GM19438 (cell line): ENCODE results near the gene VSTM4.

Experiments used
- ATAC-seq: cut with Tn5 transposase; IDR thresholded peaks from one replicate; pipeline ENCODE4 v1.9.1; 2021; ENCODE audit warnings: low read depth; ENCODE audit not compliant: unreplicated experiment

Gene VSTM4

GRCh38 chr10:49096890-49097445 is 18.4 kb downstream of the VSTM4 start:
- ATAC-seq, result no peak

DNA sequence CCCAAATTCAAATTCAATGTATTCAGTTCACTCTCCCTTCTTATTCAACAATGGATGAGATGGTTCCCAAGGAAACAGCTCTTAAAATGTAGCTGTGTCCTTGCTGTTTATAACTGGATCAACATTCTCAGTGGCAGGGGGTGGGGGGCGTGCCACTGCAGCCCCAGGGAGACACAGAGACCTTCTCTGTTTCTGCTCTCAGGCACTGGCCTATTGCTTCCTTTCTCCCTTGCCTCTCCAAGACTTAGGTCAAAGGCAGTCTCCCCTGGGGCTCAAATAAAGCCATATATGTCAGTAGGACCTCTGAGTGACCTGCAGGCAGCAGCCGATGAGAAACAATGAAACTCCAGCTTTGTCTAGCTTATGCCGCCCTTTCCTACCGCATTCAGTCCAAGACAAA is 20.7 kb downstream of the VSTM4 start:
- ATAC-seq, result no peak

DNA sequence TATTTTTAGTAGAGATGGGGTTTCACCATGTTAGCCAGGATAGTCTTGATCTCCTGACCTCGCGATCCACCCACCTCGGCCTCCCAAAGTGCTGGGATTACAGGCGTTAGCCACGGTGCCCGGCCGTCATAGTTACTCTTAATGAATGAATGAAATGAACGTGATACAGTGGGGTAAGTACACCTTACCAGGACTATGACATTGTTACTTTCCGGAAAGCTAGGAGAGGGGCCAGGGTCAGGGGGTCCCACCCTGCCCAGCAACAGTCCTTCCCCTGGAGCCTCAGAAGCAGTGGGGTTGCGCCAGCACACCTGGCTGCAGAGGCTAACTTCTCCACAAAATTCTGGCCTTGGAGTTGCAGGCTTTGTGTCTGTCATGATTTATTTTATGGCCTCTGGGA is 21.4 kb downstream of the VSTM4 start:
- ATAC-seq, result no peak

GRCh38 chr10:49092477-49092876 is 22.8 kb downstream of the VSTM4 start:
- ATAC-seq, result no peak

DNA sequence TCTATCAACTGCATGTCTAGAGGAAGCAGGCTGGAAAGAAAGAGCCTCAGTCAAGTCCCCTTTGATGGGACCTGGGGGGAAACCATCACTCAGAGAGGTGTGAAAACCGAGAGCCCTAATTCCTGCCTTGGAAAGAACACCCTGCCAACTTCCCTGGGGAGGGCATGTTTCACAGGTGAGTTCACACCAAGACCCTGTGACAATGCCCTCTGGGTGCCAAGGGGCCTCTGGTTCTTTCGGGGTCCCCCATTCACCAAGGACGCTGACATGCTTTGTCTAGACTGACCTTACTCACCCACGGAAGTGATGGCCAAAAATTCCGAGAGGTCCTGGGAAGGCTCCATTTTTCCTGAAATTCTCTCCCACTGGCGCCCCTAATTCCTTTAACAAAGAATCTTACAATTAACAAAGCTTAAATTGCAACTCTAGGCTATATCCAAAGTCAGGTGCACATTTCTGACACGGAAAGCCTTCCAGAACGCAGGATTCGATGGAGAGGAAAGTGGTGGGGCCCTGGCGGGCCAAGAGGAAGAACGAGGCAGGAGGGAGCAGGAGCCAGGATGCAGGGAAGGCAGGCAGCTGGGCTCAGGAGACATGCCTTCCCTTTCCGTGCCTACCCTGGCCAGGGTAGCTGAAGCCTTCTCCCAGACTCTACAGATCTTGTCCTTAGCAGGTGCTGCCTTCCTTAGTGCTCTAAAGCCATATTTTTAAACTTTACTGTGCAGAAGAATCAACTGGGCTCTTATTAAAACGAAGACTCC is 23.7 kb downstream of the VSTM4 start:
- no peak for ATAC-seq

DNA sequence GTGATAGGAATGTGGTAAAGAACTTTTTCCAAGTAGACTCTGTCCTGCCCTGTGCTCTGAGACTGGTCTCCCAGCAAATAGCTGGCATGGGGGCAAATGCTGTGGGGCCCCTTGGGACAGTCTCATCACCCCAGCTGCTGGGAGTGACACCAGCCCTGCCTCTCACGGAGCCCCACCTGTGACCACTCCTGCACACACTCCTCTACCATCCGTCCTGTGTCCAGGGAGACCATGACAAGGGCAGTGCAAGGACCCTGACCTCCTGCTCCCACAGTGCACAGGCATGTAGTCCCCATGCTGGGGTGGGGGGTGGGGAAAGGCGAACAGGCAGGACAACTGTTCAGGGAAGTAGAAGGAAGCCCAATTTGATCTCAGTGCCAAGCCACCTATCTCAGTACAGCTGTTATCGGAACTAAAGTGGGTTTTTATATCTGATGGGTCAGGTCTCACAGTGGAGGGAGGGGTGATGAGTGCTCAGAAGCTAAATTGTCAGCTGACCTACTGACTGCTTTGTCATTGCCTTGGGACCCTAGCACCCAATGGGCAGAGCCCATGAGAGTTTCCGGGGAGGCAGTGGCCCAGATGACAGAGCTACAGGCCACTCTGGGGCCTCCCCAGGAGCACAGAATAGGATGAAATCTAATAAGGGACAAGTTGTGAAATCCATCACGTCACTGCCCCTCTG is 24.5 kb downstream of the VSTM4 start:
- ATAC-seq, result no peak

DNA sequence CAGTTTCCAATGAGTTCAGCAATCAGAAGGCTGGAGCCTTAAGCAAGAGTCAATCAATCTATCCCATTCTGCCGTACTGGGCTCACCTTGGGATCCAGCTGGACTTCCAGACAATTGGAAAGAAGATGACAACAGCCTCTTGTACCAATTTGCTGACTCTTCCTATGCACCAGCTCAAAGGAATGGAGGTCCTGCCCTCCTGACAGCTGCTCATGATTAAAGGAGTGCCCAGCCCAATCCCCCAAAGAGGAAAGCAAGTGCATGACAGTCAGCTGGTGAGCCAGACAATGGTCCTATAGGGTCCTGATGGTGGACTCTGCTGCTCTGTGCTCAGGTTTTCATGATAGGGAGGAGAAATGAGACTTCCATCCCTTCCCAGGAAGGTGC is 25.1 kb downstream of the VSTM4 start:
- no peak for ATAC-seq

DNA sequence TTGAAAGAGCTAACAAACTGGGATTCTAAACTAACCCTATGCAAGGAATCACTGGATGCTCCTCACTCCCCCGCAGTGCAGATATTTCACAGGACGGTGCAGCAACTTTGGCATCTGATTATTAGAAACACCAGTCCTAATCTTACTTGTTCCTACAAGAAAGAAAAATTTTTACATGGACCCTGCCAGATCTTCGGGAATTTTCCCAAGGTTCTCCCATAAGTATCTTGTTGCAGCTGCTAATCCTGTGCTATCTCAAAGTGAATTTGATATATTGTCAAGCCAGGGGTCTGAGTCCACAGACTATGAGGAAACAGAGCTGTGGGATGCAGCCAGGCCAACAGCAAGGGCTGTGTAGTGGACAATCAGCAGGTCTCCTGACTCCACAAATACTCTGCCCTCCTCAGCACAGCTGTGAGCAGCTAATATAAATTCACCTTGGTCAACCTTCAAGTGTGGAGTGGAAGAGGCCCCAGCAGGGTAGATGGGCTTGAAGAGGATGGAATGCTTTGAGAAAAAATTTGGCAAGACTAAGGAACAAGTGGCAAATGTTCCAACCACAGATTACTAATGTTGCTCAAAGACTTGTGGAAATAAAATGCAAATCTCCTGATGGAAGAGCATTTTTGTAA is 25.6 kb downstream of the VSTM4 start:
- no peak for ATAC-seq

GRCh38 chr10:49089152-49089551 is 26.2 kb downstream of the VSTM4 start:
- ATAC-seq, result no peak

DNA sequence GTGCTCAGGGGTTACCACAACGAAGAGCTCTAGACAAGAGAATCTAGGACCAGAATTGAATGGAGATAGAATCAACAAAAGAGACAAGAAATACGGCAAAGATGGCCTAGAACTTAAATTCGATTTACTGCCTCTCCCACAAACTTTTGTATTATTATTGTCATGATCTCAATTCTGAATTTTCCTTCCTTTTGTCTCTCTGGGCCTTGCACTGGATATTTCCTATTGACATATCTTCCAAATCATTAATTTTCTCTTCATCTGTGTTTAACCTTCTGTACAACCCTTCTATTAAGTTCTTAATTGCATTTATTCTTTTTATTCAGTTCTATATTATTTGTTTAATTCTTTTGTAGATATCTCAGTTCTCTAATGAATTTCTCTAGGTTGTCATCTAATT is 28.4 kb downstream of the VSTM4 start:
- ATAC-seq, result no peak

DNA sequence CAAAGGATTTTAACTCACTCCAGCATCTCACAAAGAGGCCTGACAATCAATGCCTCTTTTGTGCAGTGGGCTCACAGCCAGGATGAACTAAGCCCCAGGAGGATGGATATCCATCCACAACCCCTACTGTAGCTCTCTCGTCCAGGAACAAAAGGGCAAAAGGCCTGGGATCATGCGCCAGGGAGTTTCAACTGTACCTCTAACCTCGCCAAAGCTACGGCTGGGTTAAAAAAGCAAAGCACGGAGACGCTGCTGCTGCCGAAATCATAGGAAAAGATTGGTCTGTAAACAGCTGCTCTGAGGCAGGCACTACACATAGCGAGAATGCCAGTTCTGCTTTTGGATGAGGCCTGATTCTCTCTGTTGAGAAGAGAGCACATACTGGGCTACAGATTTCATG is 32.1 kb downstream of the VSTM4 start:
- no peak for ATAC-seq

DNA sequence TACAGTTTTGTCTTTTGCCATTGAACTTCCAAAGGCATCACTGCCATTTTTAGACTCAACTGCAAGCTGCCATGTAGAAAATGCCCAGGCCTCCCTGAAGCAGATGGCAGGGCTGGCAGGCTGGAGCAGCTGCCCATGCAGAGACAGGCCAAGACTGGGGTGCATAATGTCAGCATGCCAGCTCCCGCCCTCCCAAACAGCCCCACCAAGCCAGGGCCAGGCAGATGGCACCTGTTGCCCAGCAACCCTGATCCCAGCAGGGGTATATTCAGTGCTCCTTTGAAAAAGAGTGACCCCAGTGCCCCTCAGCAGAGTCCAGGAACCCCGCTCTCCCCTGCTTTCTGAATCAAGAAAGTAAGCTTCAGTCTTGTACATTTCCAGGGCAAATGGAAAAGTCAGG is 32.6 kb downstream of the VSTM4 start:
- no peak for ATAC-seq

DNA sequence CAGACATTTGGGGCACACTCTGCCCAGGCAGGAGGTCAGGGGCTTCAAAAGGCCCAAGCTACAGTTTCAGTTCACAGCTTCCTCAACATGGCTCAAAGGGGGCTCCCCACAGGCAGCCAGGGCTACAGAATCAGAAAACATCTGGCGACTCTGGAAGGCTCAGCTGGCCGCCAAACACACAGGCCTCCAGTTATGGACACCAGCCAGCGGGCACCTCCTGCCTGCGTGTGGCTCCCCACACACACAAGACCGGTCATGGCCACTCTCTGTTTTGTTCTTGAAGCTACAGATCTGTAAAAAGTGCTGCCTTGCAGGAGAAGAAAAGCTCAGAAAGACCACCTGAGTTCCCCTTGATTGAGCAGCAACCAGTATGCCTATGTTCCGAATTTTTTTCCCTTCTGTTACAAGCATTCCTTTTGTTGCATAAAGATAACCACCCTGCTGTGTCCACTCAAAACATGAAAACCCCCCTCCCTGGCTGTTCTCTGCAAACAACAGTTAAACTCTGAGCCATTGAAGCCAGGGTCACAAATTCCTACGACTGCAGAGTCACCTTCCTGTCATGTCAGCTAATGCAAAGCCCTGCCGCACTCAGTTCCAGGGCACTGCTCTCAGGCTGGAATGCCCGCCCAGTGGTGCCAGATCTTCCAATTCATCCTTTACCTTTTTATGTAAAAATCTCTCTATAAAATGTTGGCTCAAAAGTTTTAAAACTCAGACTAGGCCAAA is 33.6 kb downstream of the VSTM4 start:
- no peak for ATAC-seq

DNA sequence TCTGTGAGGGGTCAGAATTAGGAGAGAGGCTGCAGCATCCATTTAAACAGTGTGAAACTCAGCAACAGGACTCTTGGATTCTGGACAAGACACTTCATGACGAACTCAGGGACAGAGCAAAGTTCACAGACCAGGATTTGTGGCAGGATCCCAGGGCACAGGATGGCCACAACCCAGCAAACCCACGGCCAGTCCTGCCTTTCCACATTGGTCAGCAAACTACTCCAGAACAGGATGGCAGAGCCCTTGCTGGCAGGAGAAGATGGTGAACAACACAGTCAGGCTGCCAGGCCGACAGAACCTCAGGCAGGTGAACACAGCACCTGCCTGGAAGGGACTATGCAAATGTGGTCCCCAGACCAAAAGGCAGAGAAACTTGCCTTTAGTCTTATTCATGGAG is 34.4 kb downstream of the VSTM4 start:
- no peak for ATAC-seq

DNA sequence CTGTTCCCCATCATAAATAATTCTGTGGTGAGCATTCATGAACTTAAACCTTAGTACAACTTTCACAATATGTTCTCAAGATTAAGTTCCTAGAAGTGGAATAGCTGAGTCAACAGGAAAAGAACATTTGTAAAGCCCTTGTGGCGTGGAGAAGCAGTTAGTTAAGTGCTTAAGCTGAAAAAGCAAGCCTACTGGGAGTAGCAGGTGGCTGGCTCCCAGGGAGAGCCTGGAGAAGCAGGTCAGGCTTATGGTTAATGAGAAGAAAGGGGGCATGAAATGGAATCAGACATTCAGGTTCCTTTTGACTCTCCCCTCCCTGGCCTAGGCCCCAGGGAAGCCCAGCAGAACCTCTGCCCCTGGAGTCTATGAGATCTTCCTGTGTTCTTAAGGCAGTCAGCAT is 35.3 kb downstream of the VSTM4 start:
- ATAC-seq, result no peak

DNA sequence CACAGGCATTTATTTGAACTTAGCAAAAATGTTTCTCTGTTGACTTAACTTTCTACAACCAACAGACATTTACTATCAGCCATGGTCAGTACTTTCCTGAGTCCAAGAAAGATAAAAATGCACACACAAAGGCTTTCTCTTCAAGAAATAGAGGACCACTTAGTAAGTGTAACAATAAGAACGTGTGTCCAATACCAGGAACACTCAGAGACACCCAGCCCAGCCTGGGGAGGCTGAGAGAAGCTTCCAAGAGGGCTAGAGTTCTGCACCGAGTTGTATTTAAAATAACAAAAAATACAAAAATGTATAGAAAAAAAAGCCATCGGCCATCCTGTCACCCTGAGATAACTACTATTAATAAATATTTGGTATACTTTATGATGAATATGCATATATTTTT is 35.8 kb downstream of the VSTM4 start:
- ATAC-seq, result no peak

- no peak for ATAC-seq
Measured at GRCh38 chr10:49079072-49079471, 36.2 kb downstream of the VSTM4 start.

- no peak for ATAC-seq
Measured at GRCh38 chr10:49078433-49078832, 36.9 kb downstream of the VSTM4 start.

DNA sequence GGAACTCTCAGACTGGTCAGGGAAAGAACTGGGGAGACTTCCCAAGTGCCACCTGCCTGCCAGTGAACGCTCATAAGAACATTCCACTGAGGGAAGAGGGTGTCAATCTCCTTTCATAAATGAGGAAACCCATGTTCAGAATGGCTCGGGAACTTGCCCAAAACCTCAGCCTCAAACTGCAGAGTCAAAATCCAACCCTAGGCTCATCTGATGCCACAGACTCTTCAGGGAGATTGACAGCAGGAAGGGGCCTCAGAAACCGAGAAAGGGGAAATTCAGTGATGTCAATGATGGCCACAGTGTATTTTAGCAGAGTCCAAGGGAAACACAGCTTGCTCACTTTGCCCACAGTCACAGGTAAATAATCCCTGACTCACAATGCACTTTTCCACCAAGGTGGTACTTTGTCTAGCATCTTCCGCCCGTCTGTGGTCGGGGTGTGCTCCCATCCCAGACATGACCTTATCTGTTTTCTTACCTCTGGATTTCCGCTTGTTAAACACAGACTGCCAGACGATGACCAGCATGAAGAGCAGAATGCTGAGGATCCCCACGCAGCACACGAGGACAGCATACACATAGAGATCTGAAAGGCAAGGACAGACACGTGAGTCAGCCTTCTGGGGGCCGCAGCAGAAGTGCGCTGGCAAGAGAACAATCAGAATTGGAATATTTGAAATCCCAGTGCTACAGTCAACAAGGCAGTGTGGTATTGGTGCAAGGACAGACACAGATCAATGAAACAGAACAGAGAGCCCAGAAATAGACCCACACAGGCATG is 38.4 kb downstream of the VSTM4 start:
- ATAC-seq, result peak; percentile 73

DNA sequence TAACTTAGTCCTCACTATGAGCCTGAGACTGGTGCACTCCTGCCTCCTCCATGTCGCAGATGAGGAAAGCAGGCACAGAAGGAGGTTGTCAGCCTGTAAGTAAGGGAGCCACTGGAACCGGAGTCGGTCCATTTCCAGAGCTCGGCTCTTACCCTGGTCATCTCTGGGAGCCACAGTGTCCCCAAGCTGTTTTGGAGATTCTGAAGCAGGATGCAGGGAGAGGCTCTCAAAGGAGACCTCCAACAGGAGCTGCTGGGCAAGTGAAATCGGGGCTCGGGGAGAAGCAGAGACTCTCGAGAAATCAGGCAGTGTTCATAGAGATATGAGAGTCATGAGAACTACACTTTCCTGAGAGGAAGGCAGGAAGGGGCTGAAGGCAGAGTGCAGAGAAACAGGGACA is 39.0 kb downstream of the VSTM4 start:
- no peak for ATAC-seq
